Hepatocyte (in vitro differentiated cells): ENCODE results near the gene GNAZ.

Experiments
- CTCF ChIP-seq: fragments of 200-600 bp; sonication (generic); IDR thresholded peaks from 2 replicates; pipeline ENCODE4 v1.5.1; 2016; ENCODE audit warnings: antibody characterized with exemption, mild to moderate bottlenecking; ENCODE audit not compliant: poor library complexity
- EZH2 ChIP-seq: fragments of 200-600 bp; sonication (generic); IDR thresholded peaks from 2 replicates; pipeline ENCODE4 v1.6.1; 2016; ENCODE audit warnings: antibody characterized with exemption, mild to moderate bottlenecking, borderline replicate concordance

GRCh38 chr22:23065495-23066122 lies 4.7 kb upstream of the GNAZ start:
- TF ChIP-seq CTCF (no peak), EZH2 (no peak)
